Measurements from ENCODE around the gene KIAA0319L.

KIAA0319L gene

DNA sequence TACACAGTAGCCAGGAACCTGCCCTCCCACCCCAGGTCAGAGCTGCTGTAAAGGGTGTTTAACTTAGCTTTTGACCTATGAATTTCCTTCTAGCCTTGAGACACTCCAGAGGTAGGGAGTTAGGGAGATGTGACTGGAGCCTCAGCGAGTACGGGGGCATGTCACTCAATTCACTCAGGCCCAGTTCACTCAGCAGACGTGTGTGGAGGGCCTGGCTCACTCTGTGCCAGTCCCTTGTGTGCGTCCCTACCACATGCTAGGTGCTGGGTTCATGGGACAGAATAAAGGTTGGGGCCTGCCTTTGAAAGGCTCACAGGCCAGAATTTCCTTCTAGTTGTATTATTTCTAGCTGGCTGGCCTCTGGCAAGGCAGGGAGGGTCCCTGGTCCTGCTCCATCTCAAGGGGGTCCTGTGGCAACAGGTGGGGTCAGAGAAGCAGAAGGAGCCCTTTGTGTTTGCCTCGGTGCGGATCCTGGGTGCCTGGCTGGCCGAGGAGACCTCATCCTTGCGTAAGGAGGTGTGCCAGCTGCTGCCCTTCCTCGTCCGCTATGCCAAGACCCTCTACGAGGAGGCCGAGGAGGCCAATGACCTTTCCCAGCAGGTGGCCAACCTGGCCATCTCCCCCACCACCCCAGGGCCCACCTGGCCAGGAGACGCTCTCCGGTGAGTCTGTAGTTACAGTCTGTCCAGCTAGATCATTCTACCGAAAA is 4.9 kb upstream of the KIAA0319L start:
- no peak for DNase-seq

- no peak for DNase-seq
Observed at GRCh38 chr1:35561297-35561971, 4.2 kb upstream of the KIAA0319L start.

DNA sequence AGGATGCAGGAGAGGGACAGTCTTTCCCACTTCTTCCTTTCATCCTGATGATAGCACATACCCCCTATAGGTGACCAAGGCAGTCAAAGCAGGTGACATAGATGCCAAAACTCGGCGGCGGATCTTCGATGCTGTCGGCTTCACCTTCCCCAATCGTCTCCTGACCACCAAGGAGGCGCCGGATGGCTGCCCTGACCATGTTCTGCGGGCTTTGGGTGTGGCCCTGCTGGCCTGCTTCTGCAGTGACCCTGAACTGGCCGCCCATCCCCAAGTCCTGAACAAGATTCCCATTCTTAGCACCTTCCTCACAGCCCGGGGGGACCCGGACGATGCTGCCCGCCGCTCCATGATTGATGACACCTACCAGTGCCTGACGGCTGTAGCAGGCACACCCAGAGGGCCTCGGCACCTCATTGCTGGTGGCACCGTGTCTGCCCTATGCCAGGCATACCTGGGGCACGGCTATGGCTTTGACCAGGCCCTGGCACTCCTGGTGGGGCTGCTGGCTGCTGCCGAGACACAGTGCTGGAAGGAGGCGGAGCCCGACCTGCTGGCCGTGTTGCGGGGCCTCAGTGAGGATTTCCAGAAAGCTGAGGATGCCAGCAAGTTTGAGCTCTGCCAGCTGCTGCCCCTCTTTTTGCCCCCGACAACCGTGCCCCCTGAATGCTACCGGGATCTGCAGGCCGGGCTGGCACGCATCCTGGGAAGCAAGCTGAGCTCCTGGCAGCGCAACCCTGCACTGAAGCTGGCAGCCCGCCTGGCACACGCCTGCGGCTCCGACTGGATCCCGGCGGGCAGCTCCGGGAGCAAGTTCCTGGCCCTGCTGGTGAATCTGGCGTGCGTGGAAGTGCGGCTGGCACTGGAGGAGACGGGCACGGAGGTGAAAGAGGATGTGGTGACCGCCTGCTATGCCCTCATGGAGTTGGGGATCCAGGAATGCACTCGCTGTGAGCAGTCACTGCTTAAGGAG is 3.3 kb upstream of the KIAA0319L start:
- DNase-seq, result no peak

GRCh38 chr1:35559317-35559944 is 2.2 kb upstream of the KIAA0319L start:
- DNase-seq, result no peak

GRCh38 chr1:35558374-35559316 is 1.4 kb upstream of the KIAA0319L start:
- peak; percentile 9 for DNase-seq

DNA sequence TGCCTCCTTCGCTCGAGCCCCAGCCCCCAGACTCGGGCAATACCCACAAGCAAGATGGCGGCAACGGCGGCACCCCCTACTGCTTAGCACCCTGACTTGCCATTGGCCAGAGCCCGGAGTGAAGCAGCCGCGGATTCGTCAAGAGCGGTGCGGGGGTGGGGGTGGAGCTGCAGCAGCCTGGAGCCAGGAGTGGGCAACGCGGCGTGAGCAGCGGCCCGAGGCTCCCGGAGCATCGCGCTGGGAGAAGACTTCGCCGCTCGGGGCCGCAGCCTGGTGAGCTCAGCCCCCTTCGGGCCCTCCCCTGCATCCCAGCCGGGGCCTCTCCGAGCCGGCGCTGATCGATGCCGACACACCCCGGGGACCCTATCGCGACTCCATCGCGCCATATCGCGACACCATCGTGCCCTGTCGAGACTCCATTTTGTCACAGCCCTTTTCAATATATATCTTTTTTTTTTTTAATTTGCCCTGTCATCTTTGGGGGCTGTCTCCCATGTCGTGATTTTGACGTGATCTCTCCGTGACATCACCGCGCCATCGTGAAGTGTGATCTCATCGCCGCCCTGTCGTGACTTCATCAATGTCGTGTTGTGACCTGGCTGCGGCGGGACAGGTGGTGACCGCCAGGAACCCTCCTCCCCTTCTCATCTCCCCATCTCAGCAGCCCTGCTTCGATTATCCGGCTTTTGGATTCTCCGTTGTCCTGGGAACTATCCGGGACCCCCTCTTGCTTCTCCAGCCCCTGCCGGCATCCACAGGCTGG is 589 bp upstream of the KIAA0319L start, which contains the start of gene NCDN:
TSS of gene NCDN (plus strand) at position 189 of the 763 bp plus-strand sequence. CDS start at position 581, 392 bp downstream.
- peak; percentile 96 for DNase-seq

DNA sequence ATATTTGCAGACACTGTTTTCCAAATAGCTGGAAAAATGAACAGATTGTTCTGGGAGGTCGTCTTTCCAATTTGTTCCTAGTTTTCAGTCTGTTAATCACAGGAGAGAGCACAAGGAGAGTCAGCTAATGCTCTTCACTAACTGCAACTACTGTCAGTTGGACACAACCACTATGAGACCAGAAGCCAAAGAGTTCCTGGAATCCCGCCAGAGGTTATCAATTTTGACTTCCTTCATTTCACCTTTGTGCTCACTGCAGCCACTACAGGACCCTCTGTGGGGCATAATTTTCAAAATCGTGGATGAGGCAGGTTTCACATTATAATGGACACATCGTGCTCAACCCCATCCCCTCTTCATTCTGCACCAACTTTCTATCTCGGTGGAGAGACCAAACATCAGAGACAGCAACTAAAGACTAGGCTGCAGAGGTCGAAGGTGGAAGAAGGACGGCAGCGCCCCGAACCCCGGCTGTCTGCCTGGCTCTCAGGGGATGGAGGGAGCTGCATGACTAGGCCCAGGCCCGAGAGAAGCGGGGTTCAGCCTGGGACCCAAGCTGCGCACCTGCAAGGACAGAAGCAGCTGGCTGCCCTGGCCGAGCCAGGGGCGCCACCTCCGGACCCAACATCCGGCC is 602 bp downstream of the KIAA0319L start:
- peak; percentile 54 for DNase-seq

DNA sequence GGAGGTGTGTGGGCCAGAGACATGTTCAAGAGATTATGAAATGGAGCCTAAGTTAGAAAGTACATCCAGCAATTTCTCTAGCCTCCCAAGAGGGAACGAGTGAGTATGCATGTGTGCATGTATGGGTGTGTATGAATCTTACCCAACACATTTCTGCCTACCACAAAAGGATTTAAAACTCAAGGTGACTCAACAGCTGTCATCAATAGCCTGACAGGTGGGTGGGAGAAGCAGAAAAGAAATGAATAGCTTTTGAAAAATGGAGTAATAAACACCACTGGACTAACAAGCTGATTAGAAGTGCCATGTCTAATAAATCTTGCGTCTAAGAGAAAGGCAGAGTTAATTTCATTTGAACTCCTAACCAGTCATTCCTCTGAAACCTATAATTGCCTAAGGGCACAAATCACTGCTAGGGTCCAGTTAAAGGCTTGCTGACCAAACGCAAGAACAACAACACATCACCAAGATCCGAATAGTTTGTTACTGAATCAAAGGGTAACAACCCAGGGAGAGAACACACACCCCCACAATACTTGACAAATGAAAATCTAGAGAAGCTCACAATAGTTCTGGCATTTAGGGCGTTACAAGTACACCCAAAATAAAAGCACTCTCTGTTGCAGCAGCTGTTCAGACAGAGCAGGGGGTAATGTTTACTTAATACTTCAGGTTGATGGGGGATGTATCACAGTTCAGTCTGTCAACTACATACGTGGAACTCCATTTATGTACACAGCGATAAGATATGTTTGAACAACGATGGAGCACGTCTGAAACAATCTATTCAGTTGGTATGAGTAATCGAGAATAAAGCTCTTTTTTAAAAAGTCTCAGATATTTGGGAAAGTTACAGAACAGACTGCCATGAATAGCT is 1.4 kb downstream of the KIAA0319L start:
- peak; percentile 86 for DNase-seq

GRCh38 chr1:35555212-35555584 is 2.0 kb downstream of the KIAA0319L start:
- DNase-seq, result no peak

DNA sequence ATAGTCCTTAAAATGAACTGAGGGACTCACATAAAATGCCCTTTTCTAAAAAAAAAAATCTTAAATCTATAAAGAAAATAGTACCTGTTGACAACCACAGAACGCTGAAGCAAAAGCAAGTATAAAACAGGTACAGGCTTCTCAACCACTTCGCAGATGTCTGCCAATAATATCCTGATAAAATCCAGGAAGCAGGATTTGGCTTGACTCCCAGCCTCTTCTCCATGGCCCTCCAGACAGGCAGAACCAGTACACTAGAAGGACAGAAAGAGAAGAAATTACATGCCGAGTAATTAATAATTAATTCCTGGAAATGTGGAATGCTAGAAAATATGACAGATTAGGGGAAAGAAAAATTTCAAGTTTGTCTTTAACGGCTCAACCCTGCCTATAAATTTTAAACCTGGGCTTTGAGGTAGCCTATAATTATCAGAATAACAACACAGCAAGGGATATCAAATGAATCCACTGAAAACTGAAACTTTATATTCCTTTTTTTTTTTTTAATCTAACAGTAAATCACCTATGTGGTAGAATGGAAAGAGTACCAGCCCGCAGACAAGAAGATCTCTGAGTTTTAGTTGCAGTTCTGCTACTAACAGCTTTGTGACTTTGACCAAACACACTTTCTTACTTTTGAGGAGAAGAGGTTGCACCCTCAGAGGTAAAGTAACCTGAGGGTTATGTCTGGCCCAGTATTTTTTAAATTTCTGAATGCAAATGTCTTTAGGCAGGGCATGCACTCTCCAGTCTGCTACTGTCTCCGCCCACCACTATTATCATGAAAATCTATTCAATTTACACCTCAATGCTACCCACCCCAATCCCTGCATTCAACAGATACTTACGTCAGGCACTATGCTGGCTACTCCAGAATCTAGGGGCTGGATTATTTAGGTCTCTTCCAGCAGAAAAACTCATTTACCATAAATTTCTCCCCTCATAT is 2.7 kb downstream of the KIAA0319L start:
- no peak for DNase-seq

- peak; percentile 32 for DNase-seq
Observed at GRCh38 chr1:35553851-35554250, 3.4 kb downstream of the KIAA0319L start.

GRCh38 chr1:35546614-35547013 is 10.6 kb downstream of the KIAA0319L start:
- DNase-seq, result no peak

- peak; percentile 49 for DNase-seq
Observed at GRCh38 chr1:35544976-35545375, 12.2 kb downstream of the KIAA0319L start.

- no peak for DNase-seq
Observed at GRCh38 chr1:35539824-35540261, 17.4 kb downstream of the KIAA0319L start.

- DNase-seq, result no peak
Observed at GRCh38 chr1:35539073-35539823, 18.0 kb downstream of the KIAA0319L start.

- no peak for DNase-seq
Observed at GRCh38 chr1:35537806-35538205, 19.4 kb downstream of the KIAA0319L start.

DNA sequence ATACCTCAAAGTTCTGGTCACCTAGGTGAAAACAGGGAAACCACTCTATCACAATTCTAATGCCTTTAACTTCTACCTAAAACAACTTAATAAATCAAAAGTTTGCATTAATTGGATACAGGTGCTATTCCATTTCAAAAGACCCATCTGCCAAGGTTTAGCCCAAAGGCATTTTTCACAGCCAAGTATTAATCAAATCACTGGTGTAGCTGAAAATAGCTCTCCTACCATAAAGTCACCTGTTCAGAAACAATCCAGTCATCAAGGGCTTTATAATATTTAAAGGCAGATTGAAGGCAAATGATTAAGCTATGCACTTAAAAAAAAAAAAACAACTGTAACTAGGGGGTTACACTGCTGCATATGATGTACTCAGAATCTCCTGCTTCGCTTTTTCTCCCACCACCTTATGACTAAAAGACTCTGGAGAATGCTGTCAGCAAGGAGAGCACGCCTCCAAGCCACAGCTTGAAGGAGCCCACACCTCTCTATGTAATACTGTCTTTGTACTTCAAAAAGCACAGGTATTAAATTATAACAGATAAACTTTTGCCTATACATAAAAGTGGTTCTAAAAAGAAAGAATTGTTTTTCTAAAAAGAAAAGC is 20.5 kb downstream of the KIAA0319L start:
- DNase-seq, result no peak

All from NCI-H146 (cell line).